Spleen (tissue), 11 donors: ENCODE measurements around the gene TLR5. TPM values are rescaled to one million over a fixed set of nuclear protein-coding genes. Genes with fewer than 3 reads are reported as not detected.

ENCODE experiments used
- DNase-seq: peaks from one replicate; pipeline ENCODE4 v3.0.0-alpha.2; 2020
- H3K27ac ChIP-seq, 8 donors: fragments of 200-600 bp; sonication (generic) in 7 of 8; 1 replicate in 4 of 8; 2 replicates in 4 of 8; pipeline versions ENCODE4 v1.5.0 to v1.8.0; 2016 to 2021; ENCODE audit warnings: inconsistent platforms in 4 of 8, mild to moderate bottlenecking in 4 of 8, moderate library complexity in 1 of 8
- H3K27me3 ChIP-seq, 7 donors: fragments of 200-600 bp; sonication (generic) in 6 of 7; replicated peaks in 1 of 7; 1 replicate in 4 of 7; 2 replicates in 3 of 7; pipeline versions ENCODE4 v1.5.0 to v1.8.0; 2016 to 2021; ENCODE audit warnings: inconsistent platforms in 3 of 7, mild to moderate bottlenecking in 1 of 7
- H3K36me3 ChIP-seq, 6 donors: fragments of 200-600 bp; sonication (generic) in 5 of 6; 1 replicate in 4 of 6; 2 replicates in 2 of 6; pipeline versions ENCODE4 v1.5.0 to v1.8.0; 2016 to 2021; ENCODE audit warnings: inconsistent platforms in 2 of 6
- H3K4me1 ChIP-seq, 6 donors: fragments of 200-600 bp; sonication (generic) in 5 of 6; 1 replicate in 3 of 6; 2 replicates in 3 of 6; pipeline versions ENCODE4 v1.5.0 to v1.8.0; 2016 to 2021; ENCODE audit warnings: inconsistent platforms in 3 of 6
- H3K4me3 ChIP-seq, 8 donors: fragments of 200-600 bp; sonication (generic) in 7 of 8; 1 replicate in 4 of 8; 2 replicates in 4 of 8; pipeline versions ENCODE4 v1.5.0 to v1.8.0; 2016 to 2021; ENCODE audit warnings: inconsistent platforms in 4 of 8, mild to moderate bottlenecking in 4 of 8, moderate library complexity in 2 of 8
- H3K9me3 ChIP-seq, 8 donors: fragments of 200-600 bp; sonication (generic) in 7 of 8; 1 replicate in 4 of 8; 2 replicates in 4 of 8; pipeline versions ENCODE4 v1.5.0 to v1.8.0; 2016 to 2021; ENCODE audit warnings: inconsistent platforms in 4 of 8
- CTCF ChIP-seq, 11 experiments: fragments of 200-600 bp in 7 of 11; fragments of 450-650 bp in 4 of 11; sonication (generic) in 4 of 11; IDR thresholded peaks in 8 of 11; conservative IDR thresholded peaks in 3 of 11; 1 replicate in 7 of 11; 2 replicates in 4 of 11; pipeline versions ENCODE4 v1.4.0 to v1.8.0; 2016 to 2021; ENCODE audit warnings: antibody characterized with exemption in 11 of 11, inconsistent platforms in 4 of 11, mild to moderate bottlenecking in 1 of 11
- POLR2A ChIP-seq, 3 donors: fragments of 450-650 bp; IDR thresholded peaks; one replicate each; pipeline ENCODE4 v1.5.1; 2017; ENCODE audit warnings: antibody characterized with exemption in 3 of 3, mild to moderate bottlenecking in 1 of 3
- POLR2AphosphoS5 ChIP-seq, 3 donors: sonication (generic); formaldehyde crosslinking; IDR thresholded peaks; one replicate each; pipeline ENCODE4 v1.5.1; 2017; ENCODE audit warnings: antibody characterized with exemption in 3 of 3
- WGBS, 5 donors: extraction: QIAGEN DNeasy Blood & Tissue Kit in 3 of 5; methylation state at CpG; one replicate each; pipeline versions ENCODE4 v1.1.5 to v1.1.7; 2013 to 2018; 5-methylcytosine and 5-hydroxymethylcytosine counted together
- intact Hi-C: fragments of 100-400 bp; cut with DNase I; formaldehyde crosslinking; loops from one replicate; pipeline ENCODE4 v1.15.0; 2023; ENCODE audit warnings: low total_unique reads
- polyA plus RNA-seq, 3 donors: library from polyadenylated mRNA; stranded (reverse); fragments of 200-250 nt; gene quantifications; one replicate each; pipeline ENCODE4 v1.2.1, GENCODE V29; 2013
- total RNA-seq, 7 donors: library from RNA; depleted of rRNA in 3 of 7; stranded (reverse); fragments of >200 nt in 3 of 7; fragmentation: NEBNext Ultra II Directional in 4 of 7; extraction: Animal tissue kit (Norgen Biotek cat#: 25700) in 4 of 7; gene quantifications; one replicate each; pipeline versions ENCODE4 v1.1.0 to v1.2.1, GENCODE V29; 2016 to 2021
- donor health status: healthy with polysubstance abuse.
- donor health status: DM: no; HTN: no; CAD: no; lungs with moderate emphysema.
- donor health status: DM: no; HTN: no; CAD: no.
- donor health status: Bipolar disorder and iron deficiency.
- donor health status: healthy.
- donor health status: DM: no; HTN: no; CAD: no.
- donor health status: DM: yes; HTN: yes; CAD: no.

TLR5 gene
- total and polyA plus RNA-seq, 10 donors = 1.0 to 28.2 (median 13.7) TPM

GRCh38 chr1:223106856-223107255 is 36.2 kb downstream of the TLR5 start:
- peaks cover 0 to 8% (median 0%) of the 10 kb centered on the region in 6 donors for H3K4me1 ChIP-seq
- peaks cover 0 to under 1% (median 0%) of the 10 kb centered on the region in 6 donors for H3K36me3 ChIP-seq
- TF ChIP-seq POLR2A (IDR thresholded peaks at IDR 0.05) = no peak
- TF ChIP-seq CTCF (IDR thresholded peaks at IDR 0.05 in 8 of 11, conservative IDR thresholded peaks at IDR 0.05 in 3 of 11) = no peak
- no peak for TF ChIP-seq POLR2AphosphoS5 (IDR thresholded peaks at IDR 0.05)
- H3K27me3 ChIP-seq = no peaks in the 10 kb centered on the region
- DNase-seq = no peak
- WGBS, 5 donors = 64 to 70% (median 70%) methylated on average over 3 of the region's 3 CpGs
- H3K9me3 ChIP-seq = no peaks in the 10 kb centered on the region
- no peak overlapping the region for H3K27ac ChIP-seq
- intact Hi-C loops = no loop called here
- no peak overlapping the region for H3K4me3 ChIP-seq

- peaks cover 0 to 8% (median under 1%) of the 10 kb centered on the region in 8 donors for H3K9me3 ChIP-seq
- peaks cover 0 to 8% (median 0%) of the 10 kb centered on the region in 6 donors for H3K4me1 ChIP-seq
- intact Hi-C loops = no loop called here
- DNase-seq = no peak
- no peaks in the 10 kb centered on the region for H3K36me3 ChIP-seq
- 87 to 98% (median 96%) methylated on average over 7 of the region's 7 CpGs for WGBS, 5 donors
- no peak for TF ChIP-seq CTCF (IDR thresholded peaks at IDR 0.05 in 8 of 11, conservative IDR thresholded peaks at IDR 0.05 in 3 of 11)
- no peak overlapping the region for H3K27ac ChIP-seq
- H3K4me3 ChIP-seq = no peak overlapping the region
- no peaks in the 10 kb centered on the region for H3K27me3 ChIP-seq
Observed at GRCh38 chr1:223105568-223105967, 37.5 kb downstream of the TLR5 start.

- Histone ChIP-seq H3K4me1 (peaks cover 0 to 8% (median 0%) of the 10 kb centered on the region in 6 donors), H3K36me3 (no peaks in the 10 kb centered on the region), H3K4me3 (no peak overlapping the region), H3K9me3 (peaks cover 0 to 24% (median 16%) of the 10 kb centered on the region in 8 donors), H3K27me3 (no peaks in the 10 kb centered on the region), H3K27ac (no peak overlapping the region)
- TF ChIP-seq POLR2A (IDR thresholded peaks at IDR 0.05) (no peak), POLR2AphosphoS5 (IDR thresholded peaks at IDR 0.05) (peak in 2 of 3 donors; percentile 66 to 73)
- DNase-seq = no peak
- 45 to 63% (median 50%) methylated on average over 10 of the region's 10 CpGs for WGBS, 5 donors
- intact Hi-C loops = no loop called here
Observed at GRCh38 chr1:223102797-223103533, 40.1 kb downstream of the TLR5 start.

GRCh38 chr1:223097713-223098112 is 45.3 kb downstream of the TLR5 start:
- H3K27ac ChIP-seq = no peak overlapping the region
- DNase-seq = no peak

More at GRCh38 chr1:223097713-223098112, 45.3 kb downstream of the TLR5 start:
- Histone ChIP-seq H3K27me3 (no peaks in the 10 kb centered on the region), H3K4me3 (no peak overlapping the region), H3K9me3 (peaks cover 0 to 24% (median 16%) of the 10 kb centered on the region in 8 donors), H3K36me3 (no peaks in the 10 kb centered on the region), H3K4me1 (peaks cover 0 to 4% (median 0%) of the 10 kb centered on the region in 6 donors)
- intact Hi-C loops = loop anchor here (10.0 kb wide), 1 partner anchor 633 kb away; no protein-coding TSS in a partner anchor
- TF ChIP-seq POLR2AphosphoS5 (IDR thresholded peaks at IDR 0.05) (no peak), POLR2A (IDR thresholded peaks at IDR 0.05) (no peak), CTCF (IDR thresholded peaks at IDR 0.05 in 8 of 11, conservative IDR thresholded peaks at IDR 0.05 in 3 of 11) (no peak)
- WGBS, 5 donors = 50 to 74% (median 56%) methylated on average over 1 of the region's 1 CpG
